ENCODE measurements around the gene SSR2.

DNA sequence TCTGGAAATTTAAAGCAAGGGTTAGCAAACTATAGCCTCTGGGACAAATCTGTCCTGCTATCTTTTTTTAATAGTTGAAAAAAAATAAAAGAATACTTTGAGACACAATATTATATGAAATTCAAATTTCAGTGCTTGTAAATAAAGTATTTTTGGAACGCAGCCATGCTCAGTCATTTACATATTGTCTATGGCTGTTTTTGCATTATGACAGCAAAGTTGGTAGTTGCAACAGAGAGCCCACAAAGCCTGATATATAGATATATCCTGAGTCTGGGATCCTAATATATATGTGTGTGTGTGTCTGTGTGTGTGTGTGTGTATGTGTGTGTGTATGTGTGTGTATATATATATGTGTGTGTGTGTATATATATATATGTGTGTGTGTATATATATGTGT is 20.8 kb downstream of the SSR2 start:
- no peak for TF ChIP-seq CTCF (IDR thresholded peaks at IDR 0.05; ENCODE audit: low read depth, low read length, poor library complexity, severe bottlenecking)
- no peak for TF ChIP-seq EZH2phosphoT487 (IDR thresholded peaks at IDR 0.05; ENCODE audit: borderline replicate concordance, low read length)

All from DOHH2 (cell line).